ENCODE results near the gene SEPTIN11.
A peak's percentile ranks its signal among the peaks of the same experiment; 100 is the strongest.

Gene SEPTIN11

GRCh38 chr4:76949276-76950051, at the start of gene SEPTIN11:
Gene SEPTIN11 (plus strand): TSS chr4:76949752. CDS start chr4:76949904, 152 bp downstream.
- peak; percentile 19 for DNase-seq

DNA sequence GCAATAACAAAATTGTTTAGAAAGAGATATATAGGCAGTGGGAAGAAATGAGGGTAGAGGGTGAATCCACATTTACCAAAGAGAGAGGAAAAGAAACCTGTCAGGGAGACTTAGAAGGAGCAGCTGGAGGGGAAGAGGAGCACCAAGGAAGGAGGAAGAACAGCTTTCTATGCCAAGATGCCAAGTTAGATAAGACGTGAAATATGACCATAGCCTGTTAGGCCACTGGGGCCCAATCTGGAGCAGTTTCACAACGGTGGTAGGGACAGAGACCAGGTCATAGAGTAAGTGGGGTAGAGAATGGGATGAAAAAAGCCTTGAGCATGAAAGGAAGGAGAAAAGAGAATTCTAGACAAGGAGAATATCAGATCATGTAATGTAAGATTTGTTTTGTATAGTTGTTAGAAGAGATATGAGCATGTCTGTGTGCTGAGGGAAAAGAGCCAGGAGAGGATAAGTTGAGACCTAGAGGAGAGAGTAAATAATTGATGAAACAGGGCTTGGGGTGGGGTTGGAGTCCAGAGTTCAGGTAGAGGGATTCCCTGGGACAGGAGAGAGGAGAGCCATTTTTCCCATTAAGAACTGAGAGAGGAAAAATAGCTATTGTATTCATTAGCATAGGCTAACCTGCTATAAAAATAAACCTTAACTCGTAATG, 47.2 kb upstream of the SEPTIN11 start:
- DNase-seq = no peak

- no peak for DNase-seq
Observed at GRCh38 chr4:76904646-76905190, 44.8 kb upstream of the SEPTIN11 start.

GRCh38 chr4:76905521-76905920, 44.0 kb upstream of the SEPTIN11 start:
- no peak for DNase-seq

DNA sequence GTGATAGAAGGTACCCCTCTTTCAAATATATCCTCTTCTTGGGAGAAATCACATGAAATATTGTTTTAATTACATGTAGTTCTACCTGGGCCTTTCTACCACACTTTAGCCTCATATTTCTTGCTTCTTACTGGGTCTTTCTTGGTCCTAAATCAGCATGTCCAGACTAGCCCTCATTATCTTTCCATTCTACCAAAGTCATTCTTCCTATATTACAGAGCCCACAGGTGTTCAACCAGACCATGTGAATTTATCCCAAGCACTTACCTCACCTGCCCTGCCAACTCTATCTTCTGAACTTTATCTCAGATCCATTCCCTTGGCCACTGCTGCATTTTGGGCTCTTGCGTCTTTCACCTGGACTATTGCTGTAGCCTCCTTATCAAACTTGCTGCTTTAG, 39.8 kb upstream of the SEPTIN11 start:
- DNase-seq = no peak

GRCh38 chr4:76920715-76921114, 28.8 kb upstream of the SEPTIN11 start:
- no peak for DNase-seq

DNA sequence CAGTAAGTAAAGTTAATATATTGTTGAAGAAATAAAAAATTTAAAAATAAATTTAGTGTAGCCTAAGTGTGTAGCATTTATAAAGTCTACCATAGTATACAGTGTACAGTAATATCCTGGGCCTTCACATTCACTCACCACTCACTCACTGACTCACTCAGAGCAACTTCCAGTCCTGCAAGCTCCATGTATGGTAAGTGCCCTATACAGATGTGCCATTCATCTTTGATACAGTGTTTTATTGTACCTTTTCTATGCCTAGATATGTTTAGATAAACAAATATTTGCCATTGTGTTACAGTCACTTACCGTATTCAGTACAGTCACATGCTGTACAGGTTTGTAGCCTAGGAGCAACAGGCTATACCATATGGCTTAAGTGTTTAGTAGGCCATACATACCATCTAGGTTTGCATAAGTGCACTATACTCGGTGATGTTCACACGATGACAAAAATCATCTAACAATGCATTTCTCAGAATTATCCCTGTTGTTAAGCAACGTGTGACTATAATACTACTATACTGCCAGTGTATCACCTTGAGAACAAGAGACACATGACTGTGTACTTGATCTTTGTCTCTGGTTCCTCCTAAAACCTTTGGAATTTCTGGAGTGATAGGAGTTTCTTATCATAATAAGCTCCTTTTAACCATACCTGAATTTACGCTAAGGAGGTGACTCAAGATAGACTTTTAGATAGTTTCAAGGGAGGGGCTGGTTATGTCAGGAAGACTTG, 25.8 kb upstream of the SEPTIN11 start:
- no peak for DNase-seq

GRCh38 chr4:76926841-76927240, 22.7 kb upstream of the SEPTIN11 start:
- no peak for DNase-seq

DNA sequence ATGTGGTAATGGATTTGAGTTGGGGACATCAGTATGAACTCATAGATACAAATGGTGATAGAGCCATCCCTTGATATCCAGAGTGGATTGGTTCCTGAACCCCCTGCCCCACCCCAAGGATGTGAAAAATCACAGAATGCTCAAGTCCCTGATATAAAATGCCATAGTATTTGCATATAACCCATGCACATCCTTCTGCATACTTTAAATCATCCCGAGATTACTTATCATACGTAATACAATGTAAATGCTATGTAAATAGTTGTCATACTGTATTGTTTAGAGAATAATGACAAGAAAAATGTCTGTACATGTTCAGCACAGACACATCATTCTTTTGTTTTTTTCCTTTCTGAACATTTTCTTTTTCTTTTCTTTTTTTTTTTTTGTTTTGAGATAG, 18.9 kb upstream of the SEPTIN11 start:
- no peak for DNase-seq

DNA sequence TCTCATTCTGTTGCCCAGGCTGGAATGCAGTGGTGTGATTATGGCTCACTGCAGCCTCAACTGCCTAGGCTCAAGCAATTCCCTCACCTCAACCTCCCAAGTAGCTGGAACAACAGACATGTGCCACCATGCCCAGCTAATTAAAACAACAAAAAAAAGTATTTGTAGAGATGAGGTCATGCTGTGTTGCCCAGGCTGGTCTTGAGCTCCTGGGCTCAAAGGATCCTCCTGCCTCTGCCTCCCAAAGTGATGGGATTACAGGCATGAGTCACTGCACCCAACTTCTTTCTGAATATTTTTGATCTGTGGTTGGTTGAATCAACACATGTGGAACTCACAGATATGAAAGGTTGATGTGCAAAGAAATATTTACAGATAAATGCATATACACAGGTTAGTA, 18.5 kb upstream of the SEPTIN11 start:
- DNase-seq = no peak

- no peak for DNase-seq
Observed at GRCh38 chr4:76931576-76932276, 17.8 kb upstream of the SEPTIN11 start.

DNA sequence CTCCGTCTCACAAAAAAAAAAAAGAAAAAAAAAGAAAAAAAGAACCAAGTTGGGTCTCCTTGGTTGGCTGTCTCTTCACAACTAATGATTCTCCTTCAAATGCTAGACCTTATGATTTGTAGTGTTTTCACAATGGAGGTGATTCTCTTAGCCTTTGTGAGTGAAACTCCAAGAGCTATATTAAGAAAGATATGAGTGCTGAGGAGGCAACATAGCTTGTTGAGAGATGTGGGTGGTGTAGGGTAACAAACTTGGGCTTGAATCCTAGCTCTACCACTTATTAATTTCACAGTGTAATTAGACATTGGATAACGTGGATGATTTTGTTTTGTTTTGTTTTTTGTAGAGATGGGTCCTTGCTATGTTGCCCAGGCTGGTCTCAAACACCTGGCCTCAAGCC, 10.4 kb upstream of the SEPTIN11 start:
- DNase-seq = no peak

DNA sequence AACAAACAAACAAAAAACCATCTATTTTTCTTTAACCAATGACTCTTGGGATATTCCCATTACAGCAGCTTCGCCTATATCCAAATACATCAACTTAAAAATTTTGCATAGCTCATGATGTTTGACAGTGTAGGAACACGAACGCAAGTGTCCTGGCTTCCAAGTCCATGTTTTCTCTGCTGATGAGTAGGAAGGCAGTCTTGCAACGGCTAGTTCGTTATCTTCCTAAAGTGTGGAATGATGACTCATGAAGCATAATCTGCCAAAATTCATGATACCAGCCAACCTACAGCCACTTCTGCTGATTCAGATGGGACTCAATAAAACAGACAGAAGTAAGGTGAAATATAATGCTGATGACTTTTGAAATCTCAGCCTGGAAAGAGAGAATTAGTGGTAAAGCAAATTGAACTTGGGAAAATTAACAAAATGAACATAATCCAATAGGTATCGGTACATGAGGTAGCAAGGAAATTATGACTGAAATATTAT, 6.4 kb upstream of the SEPTIN11 start:
- no peak for DNase-seq

GRCh38 chr4:76943790-76944189, 5.8 kb upstream of the SEPTIN11 start:
- no peak for DNase-seq

- no peak for DNase-seq
Observed at GRCh38 chr4:76947369-76947768, 2.2 kb upstream of the SEPTIN11 start.

DNA sequence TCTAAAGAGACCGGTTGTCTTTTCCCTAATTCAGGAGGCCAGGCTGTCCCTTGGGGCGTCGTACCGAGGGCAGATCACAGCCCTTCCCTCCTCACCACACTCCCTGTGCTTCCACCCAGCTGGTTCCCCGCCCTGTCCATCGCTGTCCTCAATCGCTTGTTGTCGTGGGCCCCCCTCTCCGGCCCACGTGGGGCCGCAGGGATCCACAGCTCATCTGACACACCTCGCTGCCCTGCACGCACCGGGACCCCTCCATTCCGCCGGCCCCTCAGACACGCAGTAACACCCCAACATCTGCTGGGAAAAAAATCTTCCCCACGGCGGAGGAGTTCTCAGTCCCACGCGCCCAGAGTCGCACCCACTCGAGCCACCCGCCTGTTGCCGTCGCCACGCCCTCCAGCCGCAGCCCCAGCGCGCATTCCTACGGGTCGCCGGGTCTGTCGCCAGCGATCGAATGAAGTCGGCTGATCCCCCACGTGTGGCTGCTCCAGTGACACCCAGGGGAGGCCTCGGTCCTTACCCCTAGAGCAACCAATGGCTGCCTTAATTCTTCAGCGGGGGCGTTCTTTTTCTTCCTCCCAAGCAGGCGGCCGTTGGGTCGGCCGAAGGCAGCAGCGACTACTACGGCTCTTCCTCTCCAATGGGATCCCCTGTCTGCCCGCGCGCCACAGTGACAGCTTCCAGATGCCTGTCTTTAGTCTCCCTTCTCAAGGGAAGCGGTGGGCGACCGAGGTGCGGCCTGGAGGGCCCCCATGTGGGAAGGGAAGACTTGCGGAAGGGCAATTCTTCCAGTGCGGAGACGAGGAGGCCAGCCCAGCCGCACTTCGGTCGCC, 893 bp upstream of the SEPTIN11 start:
- peak; percentile 11 for DNase-seq

GRCh38 chr4:76950052-76950955, 752 bp downstream of the SEPTIN11 start:
- DNase-seq = no peak

DNA sequence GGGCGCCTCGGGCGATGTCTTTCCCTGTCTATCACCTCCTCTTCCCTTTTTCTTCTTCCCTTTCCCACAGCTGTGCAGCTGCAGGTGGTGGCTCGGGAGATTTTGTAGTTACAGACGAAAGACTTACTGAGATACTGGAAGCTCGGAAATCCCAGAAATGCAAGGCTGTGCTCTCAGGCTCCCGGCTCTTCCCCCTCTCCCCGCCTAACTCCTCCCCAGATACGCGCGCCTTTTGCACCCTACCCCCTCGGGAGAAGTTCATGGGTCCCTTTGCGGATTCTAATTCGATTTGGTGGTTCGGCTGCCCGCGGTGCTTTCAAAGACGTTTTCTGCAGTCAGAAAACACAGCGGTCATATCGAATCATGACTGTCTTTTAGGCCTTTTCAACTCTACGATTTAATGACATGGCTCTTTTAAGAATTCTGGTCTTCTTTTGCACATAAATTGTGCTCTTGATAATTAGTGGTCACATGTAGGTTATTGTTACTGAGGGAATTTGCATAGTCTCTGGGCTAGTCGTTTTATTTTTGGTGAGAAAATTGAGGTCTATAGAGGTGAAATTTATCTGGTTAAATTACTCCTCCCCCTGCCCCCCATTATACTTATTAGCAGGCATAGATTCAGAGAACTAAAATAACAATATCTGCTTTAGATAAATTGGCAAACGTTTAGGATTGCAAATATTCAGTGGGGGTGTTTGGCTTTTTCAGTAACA, 1.6 kb downstream of the SEPTIN11 start:
- no peak for DNase-seq

- DNase-seq = no peak
Observed at GRCh38 chr4:76951672-76952010, 2.1 kb downstream of the SEPTIN11 start.

GRCh38 chr4:76952071-76952470, 2.5 kb downstream of the SEPTIN11 start:
- DNase-seq = no peak

Measured in NCI-H1436 treated with DMSO at 0.1 percent for 48 hours (cell line).